ENCODE measurements around the gene OR14A16.

GRCh38 chr1:247855911-247856310 is 32.0 kb upstream of the OR14A16 start:
- TF ChIP-seq CTCF (IDR thresholded peaks at IDR 0.05) (no peak), EP300 (IDR thresholded peaks at IDR 0.05) (no peak), POLR2A (IDR thresholded peaks at IDR 0.05) (no peak)
